Stimulated activated memory B cell treated with anti-CD40 and anti-IgM and Interleukin-4, amounts not matched to agents 10 μg/mL and 1 μg/mL and 100 μg/mL, for 72 hours (primary cell): ENCODE measurements around the gene SCGB2B2.

Source experiments
- ATAC-seq: fragments of 150-1000 bp; cut with Tn5 transposase; 2 replicates; pipeline ENCODE4 v1.10.0; 2021
- H3K27ac Mint-ChIP-seq: one replicate; pipeline ENCODE4 v1.8.0; 2022; ENCODE audit warnings: mild to moderate bottlenecking, mixed read lengths
- H3K27me3 Mint-ChIP-seq: one replicate; pipeline ENCODE4 v1.8.0; 2022; ENCODE audit warnings: mixed read lengths
- H3K36me3 Mint-ChIP-seq: one replicate; pipeline ENCODE4 v1.8.0; 2022; ENCODE audit warnings: mixed read lengths
- H3K4me1 Mint-ChIP-seq: one replicate; pipeline ENCODE4 v1.8.0; 2022; ENCODE audit warnings: mixed read lengths
- H3K4me3 Mint-ChIP-seq: one replicate; pipeline ENCODE4 v1.8.0; 2022; ENCODE audit warnings: mild to moderate bottlenecking, moderate library complexity, mixed read lengths
- H3K9me3 Mint-ChIP-seq: one replicate; pipeline ENCODE4 v1.8.0; 2022; ENCODE audit warnings: mixed read lengths

SCGB2B2 gene

GRCh38 chr19:34662919-34663318 is 14.0 kb downstream of the SCGB2B2 start:
- H3K27ac Mint-ChIP-seq, result no peak overlapping the region
- peaks cover 10% of the 10 kb centered on the region for H3K27me3 Mint-ChIP-seq
- H3K4me1 Mint-ChIP-seq, result peaks cover 20% of the 10 kb centered on the region
- ATAC-seq, result peak; percentile 81
- H3K4me3 Mint-ChIP-seq, result no peak overlapping the region
- H3K9me3 Mint-ChIP-seq, result no peaks in the 10 kb centered on the region
- peaks cover 7% of the 10 kb centered on the region for H3K36me3 Mint-ChIP-seq

GRCh38 chr19:34661357-34661756 is 15.6 kb downstream of the SCGB2B2 start:
- Mint-ChIP-seq H3K27ac (no peak overlapping the region), H3K4me3 (no peak overlapping the region), H3K9me3 (no peaks in the 10 kb centered on the region), H3K36me3 (peaks cover 7% of the 10 kb centered on the region), H3K27me3 (peaks cover 22% of the 10 kb centered on the region), H3K4me1 (peaks cover 14% of the 10 kb centered on the region)
- no peak for ATAC-seq

GRCh38 chr19:34655651-34656050 is 21.3 kb downstream of the SCGB2B2 start:
- Mint-ChIP-seq H3K27ac (no peak overlapping the region), H3K27me3 (peaks cover 29% of the 10 kb centered on the region), H3K9me3 (peaks cover 23% of the 10 kb centered on the region), H3K36me3 (peaks cover 25% of the 10 kb centered on the region), H3K4me1 (no peaks in the 10 kb centered on the region), H3K4me3 (no peak overlapping the region)
- no peak for ATAC-seq

GRCh38 chr19:34654796-34655195 is 22.2 kb downstream of the SCGB2B2 start:
- Mint-ChIP-seq H3K4me1 (no peaks in the 10 kb centered on the region), H3K9me3 (peaks cover 25% of the 10 kb centered on the region), H3K27ac (no peak overlapping the region), H3K36me3 (peaks cover 25% of the 10 kb centered on the region), H3K4me3 (no peak overlapping the region), H3K27me3 (peaks cover 32% of the 10 kb centered on the region)
- ATAC-seq, result no peak

DNA sequence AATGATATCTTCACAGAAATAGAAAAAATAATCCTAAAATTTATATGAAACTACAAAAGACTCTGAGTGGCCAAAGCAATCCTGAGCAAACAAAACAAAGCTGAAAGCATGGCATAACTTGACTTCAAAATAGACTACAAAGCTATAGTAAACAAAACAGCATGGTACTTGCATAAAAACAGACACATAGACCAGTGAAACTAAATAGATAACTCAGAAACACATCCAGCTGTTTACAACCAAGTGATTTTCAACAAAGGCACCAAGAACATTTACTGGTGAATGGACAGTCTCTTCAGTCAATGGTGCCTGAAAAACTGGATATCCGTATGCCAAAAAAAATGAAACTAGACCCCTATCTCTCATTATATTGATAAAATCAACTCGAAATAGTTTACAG is 25.2 kb downstream of the SCGB2B2 start:
- Mint-ChIP-seq H3K27ac (no peak overlapping the region), H3K27me3 (peaks cover 10% of the 10 kb centered on the region)

DNA sequence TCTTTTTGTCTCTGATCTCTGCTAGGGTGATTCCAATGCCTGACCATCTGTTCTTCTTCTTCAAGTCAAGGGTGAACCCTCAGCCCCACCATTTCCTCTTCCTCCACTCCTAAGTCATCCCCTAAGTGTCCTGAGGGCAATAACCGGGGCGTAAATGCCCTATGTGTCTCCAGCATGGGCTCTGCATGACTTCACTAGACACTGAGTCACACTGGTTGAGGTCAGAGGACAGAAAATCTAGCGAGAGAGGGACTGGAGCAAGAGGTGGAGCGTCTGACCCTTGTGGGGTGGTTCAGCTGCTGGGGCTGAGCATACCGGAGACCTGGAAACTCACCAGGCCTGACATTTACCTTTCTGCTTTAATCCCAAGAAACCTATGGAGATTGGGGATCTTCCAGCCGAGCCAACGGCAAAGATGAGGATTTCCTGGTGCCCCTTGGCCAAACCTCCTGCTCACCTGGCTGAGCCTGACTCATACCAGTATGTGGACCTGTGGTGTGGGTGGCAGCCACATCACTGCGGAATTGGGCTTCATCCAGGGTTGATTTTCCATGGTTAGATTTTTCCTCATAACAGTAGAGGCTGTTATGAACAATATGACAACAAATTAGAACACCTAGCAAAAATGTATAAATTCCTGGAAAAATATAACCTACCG is 26.9 kb downstream of the SCGB2B2 start:
- no peak overlapping the region for H3K27ac Mint-ChIP-seq
- H3K27me3 Mint-ChIP-seq, result peaks cover 10% of the 10 kb centered on the region
- peaks cover 16% of the 10 kb centered on the region for H3K36me3 Mint-ChIP-seq
- H3K4me3 Mint-ChIP-seq, result no peak overlapping the region
- H3K9me3 Mint-ChIP-seq, result peaks cover 19% of the 10 kb centered on the region
- no peaks in the 10 kb centered on the region for H3K4me1 Mint-ChIP-seq
- ATAC-seq, result no peak

More for the DNA sequence above, 25.2 kb downstream of the SCGB2B2 start:
- Mint-ChIP-seq H3K9me3 (peaks cover 25% of the 10 kb centered on the region), H3K4me3 (no peak overlapping the region), H3K36me3 (peaks cover 24% of the 10 kb centered on the region), H3K4me1 (no peaks in the 10 kb centered on the region)
- ATAC-seq, result no peak

GRCh38 chr19:34645551-34645950 is 31.4 kb downstream of the SCGB2B2 start:
- H3K27me3 Mint-ChIP-seq, result peaks cover 2% of the 10 kb centered on the region
- H3K27ac Mint-ChIP-seq, result no peak overlapping the region
- ATAC-seq, result no peak
- H3K4me1 Mint-ChIP-seq, result no peaks in the 10 kb centered on the region
- peaks cover 1% of the 10 kb centered on the region for H3K9me3 Mint-ChIP-seq
- H3K4me3 Mint-ChIP-seq, result no peak overlapping the region
- peaks cover 6% of the 10 kb centered on the region for H3K36me3 Mint-ChIP-seq

DNA sequence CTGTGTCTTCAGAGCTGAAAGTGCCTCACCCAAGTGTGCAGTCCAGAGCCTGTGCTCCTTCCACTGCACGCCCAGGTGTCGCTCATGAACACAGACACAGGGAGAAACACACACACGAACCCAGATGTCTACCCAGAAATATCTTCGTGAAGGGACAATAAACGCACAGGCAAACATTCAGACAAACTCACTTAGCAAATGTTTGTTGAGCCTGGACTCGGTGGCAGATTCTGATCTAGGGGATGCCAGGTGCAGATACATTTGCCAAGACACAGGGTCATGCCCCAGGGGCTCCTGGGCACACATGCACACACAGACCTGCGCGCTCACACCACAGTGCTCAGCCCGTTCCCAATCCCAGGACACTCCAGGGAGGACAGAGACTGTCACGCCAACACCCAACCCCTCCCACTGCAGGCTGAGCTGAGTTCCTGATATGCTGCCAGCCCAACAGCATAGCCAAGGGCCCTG is 31.9 kb downstream of the SCGB2B2 start:
- H3K4me1 Mint-ChIP-seq, result no peaks in the 10 kb centered on the region
- no peak for ATAC-seq
- no peaks in the 10 kb centered on the region for H3K9me3 Mint-ChIP-seq
- H3K36me3 Mint-ChIP-seq, result peaks cover 6% of the 10 kb centered on the region
- H3K4me3 Mint-ChIP-seq, result no peak overlapping the region
- H3K27me3 Mint-ChIP-seq, result no peaks in the 10 kb centered on the region
- no peak overlapping the region for H3K27ac Mint-ChIP-seq

DNA sequence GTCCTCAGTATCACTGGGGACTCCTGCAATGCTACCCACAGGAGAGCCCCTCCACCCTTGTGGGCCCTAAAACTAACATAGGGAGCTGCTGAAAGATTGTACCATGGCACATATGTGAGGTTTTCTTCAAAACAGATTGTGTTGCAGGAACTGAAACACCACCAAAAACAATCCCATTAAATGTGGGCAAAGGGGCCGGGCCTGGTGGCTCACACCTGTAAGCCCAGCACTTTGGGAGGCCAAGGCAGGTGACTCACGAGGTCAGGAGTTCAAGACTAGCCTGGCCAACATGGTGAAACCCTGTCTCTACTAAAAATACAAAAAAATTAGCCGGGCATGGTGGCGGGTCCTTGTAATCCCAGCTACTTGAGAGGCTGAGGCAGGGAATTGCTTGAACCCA is 34.7 kb downstream of the SCGB2B2 start:
- no peak overlapping the region for H3K27ac Mint-ChIP-seq
- H3K4me1 Mint-ChIP-seq, result peaks cover 5% of the 10 kb centered on the region
- H3K27me3 Mint-ChIP-seq, result no peaks in the 10 kb centered on the region
- H3K9me3 Mint-ChIP-seq, result no peaks in the 10 kb centered on the region
- H3K4me3 Mint-ChIP-seq, result no peak overlapping the region
- no peak for ATAC-seq
- H3K36me3 Mint-ChIP-seq, result no peaks in the 10 kb centered on the region

DNA sequence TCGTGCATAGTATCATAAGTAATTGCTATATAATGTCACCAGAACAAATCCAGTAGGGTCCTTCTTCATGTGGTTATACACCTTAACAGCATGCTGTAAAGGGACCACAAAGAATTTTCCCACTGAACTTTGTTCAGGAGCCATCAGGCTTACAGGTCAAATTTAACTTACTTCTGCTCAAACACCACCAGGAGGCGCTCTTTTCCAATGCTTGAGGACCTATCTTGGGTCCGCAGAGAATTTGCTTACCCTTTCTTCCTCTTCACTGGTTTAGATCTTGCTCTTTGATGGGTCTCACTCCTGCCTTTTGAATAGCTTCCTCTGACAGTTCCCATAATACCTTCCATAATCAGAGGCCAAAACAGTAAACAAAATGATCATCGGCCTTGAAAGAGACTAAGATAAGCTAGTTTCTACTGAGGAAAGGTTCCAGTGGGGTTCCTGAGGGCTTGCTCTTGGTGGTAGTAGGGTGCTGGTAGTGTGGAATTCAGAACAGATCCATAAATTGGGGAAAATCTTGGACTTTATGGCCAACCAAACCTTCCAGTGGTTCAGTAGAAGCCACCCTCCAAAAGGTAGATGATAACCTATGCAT is 37.4 kb downstream of the SCGB2B2 start:
- ATAC-seq, result peak; percentile 66
- Mint-ChIP-seq H3K27me3 (no peaks in the 10 kb centered on the region), H3K4me3 (no peak overlapping the region)

DNA sequence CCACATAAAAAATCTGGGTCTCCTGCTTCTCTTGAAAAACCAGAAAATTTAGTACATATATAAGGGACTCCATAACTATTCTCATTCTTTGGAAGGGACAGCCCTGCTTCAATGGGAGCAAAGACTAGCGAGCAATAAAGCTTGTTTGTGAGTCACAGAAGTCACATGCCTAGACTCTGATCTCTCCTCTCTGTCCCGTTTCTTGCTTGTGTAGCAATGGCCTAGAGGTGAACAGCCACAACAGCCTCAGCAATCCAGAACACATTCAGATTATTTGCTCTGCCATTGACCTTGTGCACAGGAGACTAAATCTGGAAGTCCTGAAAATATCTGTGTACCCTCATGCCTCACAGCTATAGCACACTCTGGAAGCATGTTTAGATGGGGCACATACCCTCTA is 43.2 kb downstream of the SCGB2B2 start:
- Mint-ChIP-seq H3K9me3 (peaks cover 7% of the 10 kb centered on the region), H3K4me1 (no peaks in the 10 kb centered on the region), H3K27ac (no peak overlapping the region), H3K36me3 (peaks cover 9% of the 10 kb centered on the region), H3K4me3 (no peak overlapping the region), H3K27me3 (no peaks in the 10 kb centered on the region)
- ATAC-seq, result no peak

More for the DNA sequence above, 37.4 kb downstream of the SCGB2B2 start:
- H3K9me3 Mint-ChIP-seq, result peaks cover 7% of the 10 kb centered on the region
- no peak overlapping the region for H3K27ac Mint-ChIP-seq
- H3K36me3 Mint-ChIP-seq, result peaks cover 9% of the 10 kb centered on the region
- H3K4me1 Mint-ChIP-seq, result peaks cover 5% of the 10 kb centered on the region
